Measurements from ENCODE around the gene CACNA1C. TPM values are rescaled to one million over a fixed set of nuclear protein-coding genes. Genes with fewer than 3 reads are reported as not detected.

The CACNA1C gene
- total RNA-seq, 1 experiment from 2014 or later = 1.1 TPM

DNA sequence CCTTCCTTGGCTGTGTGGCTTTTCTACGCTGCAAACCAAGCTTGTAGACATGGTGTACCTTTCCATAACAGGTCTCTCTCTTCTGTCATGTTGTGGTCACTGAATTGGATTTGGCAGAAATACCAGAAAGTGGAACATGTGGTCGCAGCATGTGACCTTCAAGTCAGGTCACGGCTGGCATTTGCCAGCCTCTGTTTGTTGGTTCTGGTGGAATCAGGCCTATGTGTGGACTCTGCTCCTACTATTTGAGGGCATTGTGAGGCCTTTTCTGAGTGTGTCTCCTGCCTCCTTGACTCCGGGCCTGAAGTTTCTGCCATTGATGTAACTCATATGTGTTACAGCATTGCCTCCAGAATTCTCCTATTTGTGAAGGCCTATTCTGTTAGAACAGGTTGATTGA lies 116.7 kb downstream of the CACNA1C start:
- peaks cover 0 to 6% (median 0%) of the 10 kb centered on the region in 3 experiments; a peak in 1 of 7 replicates for H3K36me3 Mint-ChIP-seq (ENCODE audit: insufficient read depth in 1 of 3, low read depth in 3 of 3)
- no peak overlapping the region for H3K18ac ChIP-seq (ENCODE audit: insufficient read length, low read depth, low read length)
- H4K91ac ChIP-seq (ENCODE audit: insufficient read length, low read depth, low read length) = no peak overlapping the region
- no CpG with 5 or more reads among the region's 4 CpGs for WGBS (ENCODE audit: extremely low coverage, insufficient read length, low lambda C conversion rate)
- no peak overlapping the region for H3K4me3 Mint-ChIP-seq
- no peak for DNase-seq
- H2BK15ac ChIP-seq (ENCODE audit: low read depth, low read length) = no peak overlapping the region
- no peak overlapping the region for H3K9ac ChIP-seq (ENCODE audit: extremely low read depth, insufficient read length, low read length)
- peaks cover 4% of the 10 kb centered on the region; the same call in 1 of the 2 replicates for H3K27me3 Mint-ChIP-seq (ENCODE audit: low read depth)
- H3K9me3 ChIP-seq (ENCODE audit: control insufficient read depth, low read depth, low read length) = no peaks in the 10 kb centered on the region
- H3K4me1 Mint-ChIP-seq = peaks cover 4% of the 10 kb centered on the region in 2 experiments; a peak in 3 of 4 replicates
- no peaks in the 10 kb centered on the region for H4K20me1 ChIP-seq (ENCODE audit: control insufficient read depth, insufficient read depth, insufficient read length)
- no peak overlapping the region for H2AFZ ChIP-seq (ENCODE audit: low read length)
- H3K4ac ChIP-seq (ENCODE audit: low read depth, low read length) = no peak overlapping the region
- no peak overlapping the region for H3K27ac ChIP-seq (ENCODE audit: insufficient read length, low read depth, low read length)
- peaks cover 5 to 8% of the 10 kb centered on the region in 2 experiments; a peak in 3 of 5 replicates for H3K9me3 Mint-ChIP-seq
- TF ChIP-seq, protein P1, sequence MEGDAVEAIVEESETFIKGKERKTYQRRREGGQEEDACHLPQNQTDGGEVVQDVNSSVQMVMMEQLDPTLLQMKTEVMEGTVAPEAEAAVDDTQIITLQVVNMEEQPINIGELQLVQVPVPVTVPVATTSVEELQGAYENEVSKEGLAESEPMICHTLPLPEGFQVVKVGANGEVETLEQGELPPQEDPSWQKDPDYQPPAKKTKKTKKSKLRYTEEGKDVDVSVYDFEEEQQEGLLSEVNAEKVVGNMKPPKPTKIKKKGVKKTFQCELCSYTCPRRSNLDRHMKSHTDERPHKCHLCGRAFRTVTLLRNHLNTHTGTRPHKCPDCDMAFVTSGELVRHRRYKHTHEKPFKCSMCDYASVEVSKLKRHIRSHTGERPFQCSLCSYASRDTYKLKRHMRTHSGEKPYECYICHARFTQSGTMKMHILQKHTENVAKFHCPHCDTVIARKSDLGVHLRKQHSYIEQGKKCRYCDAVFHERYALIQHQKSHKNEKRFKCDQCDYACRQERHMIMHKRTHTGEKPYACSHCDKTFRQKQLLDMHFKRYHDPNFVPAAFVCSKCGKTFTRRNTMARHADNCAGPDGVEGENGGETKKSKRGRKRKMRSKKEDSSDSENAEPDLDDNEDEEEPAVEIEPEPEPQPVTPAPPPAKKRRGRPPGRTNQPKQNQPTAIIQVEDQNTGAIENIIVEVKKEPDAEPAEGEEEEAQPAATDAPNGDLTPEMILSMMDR (conservative IDR thresholded peaks at IDR 0.05) = no peak
- H2BK5ac ChIP-seq (ENCODE audit: insufficient read length, low read length) = no peak overlapping the region
- no peaks in the 10 kb centered on the region for H3K27me3 ChIP-seq (ENCODE audit: insufficient read depth, low read length)
- no peak overlapping the region for H4K8ac ChIP-seq (replicated peaks; ENCODE audit: insufficient read length, low read depth, low read length)
- no peak overlapping the region for H3K14ac ChIP-seq (ENCODE audit: insufficient read depth, low read length)
- no peaks in the 10 kb centered on the region for H3K23me2 ChIP-seq (ENCODE audit: insufficient read length, low read depth, low read length, poor library complexity, severe bottlenecking)
- no peak overlapping the region for H3K27ac Mint-ChIP-seq
- no peak overlapping the region for H2AK5ac ChIP-seq (ENCODE audit: insufficient read length, low read length)
- H3K4me2 ChIP-seq (ENCODE audit: insufficient read depth, insufficient read length, low read length) = no peak overlapping the region
- no peak overlapping the region for H2BK120ac ChIP-seq (ENCODE audit: low read depth, low read length, poor library complexity, severe bottlenecking)
- H4K5ac ChIP-seq (ENCODE audit: insufficient read length, low read depth, low read length) = no peak overlapping the region
- no peaks in the 10 kb centered on the region for H3K79me1 ChIP-seq (ENCODE audit: insufficient read depth, low read depth, low read length, poor library complexity, severe bottlenecking)
- no peak overlapping the region for H3K56ac ChIP-seq (ENCODE audit: insufficient read length, low read depth, low read length)
- no peak overlapping the region for H3K23ac ChIP-seq (ENCODE audit: insufficient read length, low read depth, low read length)
- H2BK12ac ChIP-seq (ENCODE audit: insufficient read length, low read depth, low read length) = no peak overlapping the region
- no peak overlapping the region for H3T11ph ChIP-seq (ENCODE audit: low read length)
- H3K79me2 ChIP-seq (ENCODE audit: insufficient read depth, low read length) = no peaks in the 10 kb centered on the region
- H3K4me1 ChIP-seq (ENCODE audit: insufficient read depth, low read length) = peaks cover 6% of the 10 kb centered on the region; the same call in 1 of the 2 replicates
- no peak overlapping the region for H2BK20ac ChIP-seq (ENCODE audit: low read depth, low read length, poor library complexity, severe bottlenecking)

Data from H9 (cell line).